CD14-positive monocyte (primary cell): ENCODE results near the gene EVA1B. TPM values are rescaled to one million over a fixed set of nuclear protein-coding genes. Genes with fewer than 3 reads are reported as not detected.

Experiments
- DNase-seq, 3 donors: peaks; one replicate each; pipeline ENCODE4 v3.0.0-alpha.2; 2011 to 2022
- H2AFZ ChIP-seq: 2 replicates; pipeline ENCODE4 v1.6.0; 2012; ENCODE audit warnings: mild to moderate bottlenecking, low read depth, low read length, inconsistent platforms; ENCODE audit not compliant: insufficient read depth, poor library complexity, severe bottlenecking
- H3K27ac ChIP-seq, 2 donors: 1 replicate in 1 of 2; 2 replicates in 1 of 2; pipeline ENCODE4 v1.5.1; 2012 to 2013; ENCODE audit warnings: low read length in 2 of 2, control low read depth in 1 of 2, inconsistent platforms in 1 of 2, low read depth in 1 of 2, mild to moderate bottlenecking in 1 of 2
- H3K27me3 ChIP-seq, 2 donors: one replicate each; pipeline versions ENCODE4 v1.6.0 to v1.6.1; 2011 to 2013; ENCODE audit warnings: low read length in 2 of 2; ENCODE audit not compliant: control insufficient read depth in 2 of 2, insufficient read depth in 2 of 2
- H3K36me3 ChIP-seq, 2 donors: replicated peaks in 1 of 2; 1 replicate in 1 of 2; 2 replicates in 1 of 2; pipeline versions ENCODE4 v1.5.1 to v1.6.1; 2012 to 2013; ENCODE audit warnings: low read length in 2 of 2, control low read depth in 1 of 2, inconsistent platforms in 1 of 2, mild to moderate bottlenecking in 1 of 2; ENCODE audit not compliant: insufficient read depth in 2 of 2, control insufficient read depth in 1 of 2
- H3K4me1 ChIP-seq, 2 donors: 1 replicate in 1 of 2; 2 replicates in 1 of 2; pipeline versions ENCODE4 v1.5.1 to v1.6.1; 2012 to 2013; ENCODE audit warnings: low read length in 2 of 2, control low read depth in 1 of 2, inconsistent platforms in 1 of 2, mild to moderate bottlenecking in 1 of 2, moderate library complexity in 1 of 2; ENCODE audit not compliant: insufficient read depth in 2 of 2, control insufficient read depth in 1 of 2
- H3K4me2 ChIP-seq: replicated peaks from 2 replicates; pipeline ENCODE3; 2012; ENCODE audit warnings: low read length, moderate library complexity, mild to moderate bottlenecking; ENCODE audit not compliant: poor library complexity, severe bottlenecking; ENCODE audit errors: extremely low read depth
- H3K4me3 ChIP-seq, 3 experiments: fragments of 200-600 bp in 1 of 3; sonication (generic) in 1 of 3; replicated peaks in 1 of 3; 1 replicate in 2 of 3; 2 replicates in 1 of 3; pipeline ENCODE4 v1.5.1; 2011 to 2013; ENCODE audit warnings: low read length in 3 of 3, mild to moderate bottlenecking in 3 of 3, control low read depth in 2 of 3, low read depth in 2 of 3, inconsistent platforms in 1 of 3, moderate library complexity in 1 of 3
- H3K79me2 ChIP-seq: 2 replicates; pipeline ENCODE4 v1.6.0; 2012; ENCODE audit warnings: mild to moderate bottlenecking, control low read depth, inconsistent platforms, low read length, moderate library complexity; ENCODE audit not compliant: insufficient read depth
- H3K9ac ChIP-seq: 2 replicates; pipeline ENCODE4 v1.6.0; 2017; ENCODE audit warnings: low read length, mild to moderate bottlenecking; ENCODE audit not compliant: insufficient read depth, poor library complexity, severe bottlenecking
- H3K9me3 ChIP-seq, 2 donors: replicated peaks in 1 of 2; 1 replicate in 1 of 2; 2 replicates in 1 of 2; pipeline versions ENCODE4 v1.5.1 to v1.6.1; 2012 to 2013; ENCODE audit warnings: low read length in 2 of 2, control low read depth in 1 of 2; ENCODE audit not compliant: control insufficient read depth in 1 of 2, insufficient read depth in 1 of 2
- H4K20me1 ChIP-seq: 2 replicates; pipeline ENCODE4 v1.6.0; 2012; ENCODE audit warnings: mild to moderate bottlenecking, low read length, control low read depth, moderate library complexity; ENCODE audit not compliant: insufficient read depth
- H3K27ac Mint-ChIP-seq, 7 donors: one replicate each; pipeline ENCODE4 v1.8.0; 2020; ENCODE audit warnings: mild to moderate bottlenecking in 7 of 7, mixed read lengths in 7 of 7, moderate library complexity in 6 of 7, inconsistent platforms in 2 of 7
- H3K27me3 Mint-ChIP-seq, 3 donors: one replicate each; pipeline ENCODE4 v1.8.0; 2021 to 2022; ENCODE audit warnings: low read depth in 3 of 3, mild to moderate bottlenecking in 3 of 3, mixed read lengths in 3 of 3, moderate library complexity in 3 of 3, inconsistent platforms in 1 of 3
- H3K36me3 Mint-ChIP-seq, 2 donors: one replicate each; pipeline ENCODE4 v1.8.0; 2020; ENCODE audit warnings: mixed read lengths in 2 of 2, inconsistent platforms in 1 of 2, mild to moderate bottlenecking in 1 of 2
- H3K4me1 Mint-ChIP-seq: one replicate; pipeline ENCODE4 v1.8.0; 2020; ENCODE audit warnings: mild to moderate bottlenecking, mixed read lengths
- H3K4me3 Mint-ChIP-seq, 2 donors: one replicate each; pipeline ENCODE4 v1.8.0; 2020; ENCODE audit warnings: mild to moderate bottlenecking in 2 of 2, mixed read lengths in 2 of 2, moderate library complexity in 1 of 2
- H3K9me3 Mint-ChIP-seq, 7 donors: one replicate each; pipeline ENCODE4 v1.8.0; 2020 to 2022; ENCODE audit warnings: mixed read lengths in 7 of 7, mild to moderate bottlenecking in 6 of 7, moderate library complexity in 6 of 7, inconsistent platforms in 2 of 7
- WGBS: methylation state at CpG from one replicate; pipeline ENCODE4 v1.1.5; 2013; ENCODE audit warnings: missing lambda C conversion rate; ENCODE audit not compliant: insufficient coverage; 5-methylcytosine and 5-hydroxymethylcytosine counted together
- intact Hi-C, 2 donors: fragments of 100-400 bp; cut with micrococcal nuclease; formaldehyde crosslinking; loops; one replicate each; pipeline versions ENCODE4 v1.15.0 to v1.15.1; 2023
- polyA plus RNA-seq, 3 donors: library from polyadenylated mRNA; depleted of rRNA in 1 of 3; unstranded in 2 of 3; stranded (reverse) in 1 of 3; fragments of 300-500 nt in 2 of 3; fragments of >200 nt in 1 of 3; fragmentation: Illumina TruSeq in 2 of 3; gene quantifications; 1 replicate in 2 of 3; 2 replicates in 1 of 3; pipeline ENCODE4 v1.2.3, GENCODE V29; 2012 to 2021
- TF ChIP-seq, protein P1 (sequence below): fragments of 200-600 bp; IDR thresholded peaks from one replicate; pipeline ENCODE4 v1.8.0; 2022; ENCODE audit warnings: antibody characterized with exemption, mild to moderate bottlenecking

The EVA1B gene
- polyA plus RNA-seq, 3 donors: 13.7 to 19.1 (median 16.6) TPM

DNA sequence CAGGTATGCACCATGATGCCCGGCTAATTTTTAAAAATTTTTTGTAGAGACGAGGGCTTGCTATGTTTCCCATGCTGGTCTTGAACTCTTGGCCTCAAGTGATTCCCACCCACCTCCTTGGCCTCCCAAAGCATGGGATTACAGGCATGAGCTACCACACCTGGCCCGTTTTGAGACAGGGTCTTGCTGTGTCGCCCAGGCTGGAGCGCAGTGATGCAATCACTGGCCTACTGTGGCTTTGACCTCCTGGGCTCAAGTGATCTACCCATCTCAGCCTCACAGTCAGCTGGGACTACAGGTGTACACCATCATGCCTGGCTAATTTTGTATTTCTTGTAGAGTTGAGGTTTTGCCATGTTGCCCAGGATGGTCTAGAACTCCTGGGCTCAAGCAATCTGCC is 24.8 kb downstream of the EVA1B start:
- Histone ChIP-seq H3K27ac (no peak overlapping the region), H3K4me1 (peaks cover 8 to 19% of the 10 kb centered on the region in 2 donors), H3K4me3 (no peak overlapping the region), H3K79me2 (no peaks in the 10 kb centered on the region), H3K9ac (no peak overlapping the region), H3K9me3 (no peaks in the 10 kb centered on the region), H2AFZ (no peak overlapping the region), H4K20me1 (peaks cover 69% of the 10 kb centered on the region), H3K36me3 (peaks cover 79 to 91% of the 10 kb centered on the region in 2 donors), H3K27me3 (no peaks in the 10 kb centered on the region), H3K4me2 (no peak overlapping the region)
- Mint-ChIP-seq H3K27ac (peak overlapping the region in 6 of 7 donors; percentile 65 to 92 (median 84)), H3K36me3 (peaks cover 77 to 90% of the 10 kb centered on the region in 2 donors), H3K9me3 (no peaks in the 10 kb centered on the region), H3K4me3 (no peak overlapping the region), H3K27me3 (no peaks in the 10 kb centered on the region), H3K4me1 (peaks cover 21% of the 10 kb centered on the region)
- no peak for DNase-seq
- intact Hi-C loops: no loop called here
- WGBS: 100% methylated on average over 5 of the region's 5 CpGs
- TF ChIP-seq, protein P1, sequence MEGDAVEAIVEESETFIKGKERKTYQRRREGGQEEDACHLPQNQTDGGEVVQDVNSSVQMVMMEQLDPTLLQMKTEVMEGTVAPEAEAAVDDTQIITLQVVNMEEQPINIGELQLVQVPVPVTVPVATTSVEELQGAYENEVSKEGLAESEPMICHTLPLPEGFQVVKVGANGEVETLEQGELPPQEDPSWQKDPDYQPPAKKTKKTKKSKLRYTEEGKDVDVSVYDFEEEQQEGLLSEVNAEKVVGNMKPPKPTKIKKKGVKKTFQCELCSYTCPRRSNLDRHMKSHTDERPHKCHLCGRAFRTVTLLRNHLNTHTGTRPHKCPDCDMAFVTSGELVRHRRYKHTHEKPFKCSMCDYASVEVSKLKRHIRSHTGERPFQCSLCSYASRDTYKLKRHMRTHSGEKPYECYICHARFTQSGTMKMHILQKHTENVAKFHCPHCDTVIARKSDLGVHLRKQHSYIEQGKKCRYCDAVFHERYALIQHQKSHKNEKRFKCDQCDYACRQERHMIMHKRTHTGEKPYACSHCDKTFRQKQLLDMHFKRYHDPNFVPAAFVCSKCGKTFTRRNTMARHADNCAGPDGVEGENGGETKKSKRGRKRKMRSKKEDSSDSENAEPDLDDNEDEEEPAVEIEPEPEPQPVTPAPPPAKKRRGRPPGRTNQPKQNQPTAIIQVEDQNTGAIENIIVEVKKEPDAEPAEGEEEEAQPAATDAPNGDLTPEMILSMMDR: no peak

DNA sequence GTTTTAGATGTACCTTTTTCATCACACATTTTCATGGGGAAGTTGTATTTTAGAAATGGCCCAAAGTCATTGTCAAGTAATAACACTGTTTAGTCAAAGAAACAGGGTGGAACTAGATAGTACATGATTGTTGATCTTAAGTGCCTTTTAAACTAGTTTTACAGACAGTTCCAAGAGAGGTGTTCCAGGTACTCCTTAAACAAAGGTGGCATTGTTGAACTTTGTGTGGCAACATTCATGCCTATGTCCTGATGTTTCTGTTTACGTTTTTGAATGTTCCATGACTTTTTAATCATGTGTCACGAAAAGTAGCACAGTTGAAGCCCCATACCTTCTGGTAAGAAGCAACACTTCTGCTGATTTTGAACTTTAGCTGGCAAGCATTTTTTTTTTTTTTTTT is 26.4 kb downstream of the EVA1B start:
- H3K4me1 Mint-ChIP-seq: peaks cover 18% of the 10 kb centered on the region
- peaks cover 7 to 16% of the 10 kb centered on the region in 2 donors for H3K4me1 ChIP-seq
- peaks cover 78 to 91% of the 10 kb centered on the region in 2 donors for H3K36me3 ChIP-seq
- TF ChIP-seq, protein P1: no peak
- no peak overlapping the region for H3K9ac ChIP-seq
- H3K27ac ChIP-seq: no peak overlapping the region
- DNase-seq: no peak
- H3K9me3 Mint-ChIP-seq: no peaks in the 10 kb centered on the region
- H3K4me3 ChIP-seq: no peak overlapping the region
- no peaks in the 10 kb centered on the region for H3K27me3 ChIP-seq
- no peaks in the 10 kb centered on the region for H3K79me2 ChIP-seq
- peak overlapping the region in 1 of 7 donors; percentile 8 for H3K27ac Mint-ChIP-seq
- H3K4me3 Mint-ChIP-seq: no peak overlapping the region
- H3K9me3 ChIP-seq: no peaks in the 10 kb centered on the region
- peaks cover 77 to 89% of the 10 kb centered on the region in 2 donors for H3K36me3 Mint-ChIP-seq
- H3K4me2 ChIP-seq: no peak overlapping the region
- no CpG with 5 or more reads among the region's 2 CpGs for WGBS
- no peak overlapping the region for H2AFZ ChIP-seq
- H4K20me1 ChIP-seq: peaks cover 60% of the 10 kb centered on the region
- H3K27me3 Mint-ChIP-seq: no peaks in the 10 kb centered on the region
- intact Hi-C loops: no loop called here
